Measurements from ENCODE around the gene GALNT9. TPM values are rescaled to one million over a fixed set of nuclear protein-coding genes. Genes with fewer than 3 reads are reported as not detected.

GALNT9 gene
- total RNA-seq, 2 experiments from 2014 or later, result not detected

DNA sequence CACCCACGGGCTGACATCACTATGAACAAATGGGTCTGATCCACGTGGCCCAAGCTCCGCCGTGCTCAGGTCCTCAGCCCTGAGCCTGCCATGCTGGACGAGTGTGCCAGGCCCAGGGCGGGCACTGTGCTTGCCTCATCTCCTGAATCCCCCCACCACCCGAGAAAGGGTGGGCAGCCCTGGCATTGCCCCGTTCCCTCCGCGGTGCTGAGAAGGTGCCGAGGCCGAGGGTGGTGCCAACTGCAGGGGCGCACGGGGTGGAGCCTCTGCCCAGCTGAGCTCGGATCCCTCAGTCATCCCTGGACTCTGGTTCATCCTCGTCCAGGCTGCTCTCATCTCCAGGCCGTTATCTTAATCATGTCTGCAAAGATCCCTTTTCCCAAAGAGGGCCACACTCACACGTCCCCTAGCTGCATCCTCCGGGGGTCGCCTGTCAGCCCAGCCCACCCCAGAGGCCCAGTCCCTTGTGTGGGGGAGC, 124.6 kb downstream of the GALNT9 start:
- Mint-ChIP-seq H3K27me3 (peaks cover 30% of the 10 kb centered on the region), H3K4me3 (no peak overlapping the region), H3K4me1 (ENCODE audit: low read depth) (no peaks in the 10 kb centered on the region), H3K9me3 (no peaks in the 10 kb centered on the region), H3K36me3 (ENCODE audit: low read depth) (no peaks in the 10 kb centered on the region), H3K27ac (no peak overlapping the region)
- peaks cover 10% of the 10 kb centered on the region for H3K4me1 ChIP-seq (ENCODE audit: insufficient read depth, low read length)
- POLR2A ChIA-PET, result no interaction called here
- DNase-seq (no peak), ATAC-seq (ENCODE audit: poor library complexity) (no peak)
- CTCF ChIA-PET, result no interaction called here
- peaks cover 26 to 31% of the 10 kb centered on the region in 2 experiments for H3K27me3 ChIP-seq (ENCODE audit: control insufficient read depth in 1 of 2, insufficient read depth in 2 of 2, low read length in 2 of 2)
- H3K27ac ChIP-seq (ENCODE audit: low read depth in 1 of 2, low read length in 2 of 2), result no peak overlapping the region
- no peak overlapping the region for H3K4me3 ChIP-seq (ENCODE audit: low read length)
- peaks cover 0 to 23% of the 10 kb centered on the region in 2 experiments for H3K9me3 ChIP-seq (ENCODE audit: control insufficient read depth in 1 of 2, insufficient read depth in 1 of 2, low read length in 2 of 2)
- TF ChIP-seq, protein P1, sequence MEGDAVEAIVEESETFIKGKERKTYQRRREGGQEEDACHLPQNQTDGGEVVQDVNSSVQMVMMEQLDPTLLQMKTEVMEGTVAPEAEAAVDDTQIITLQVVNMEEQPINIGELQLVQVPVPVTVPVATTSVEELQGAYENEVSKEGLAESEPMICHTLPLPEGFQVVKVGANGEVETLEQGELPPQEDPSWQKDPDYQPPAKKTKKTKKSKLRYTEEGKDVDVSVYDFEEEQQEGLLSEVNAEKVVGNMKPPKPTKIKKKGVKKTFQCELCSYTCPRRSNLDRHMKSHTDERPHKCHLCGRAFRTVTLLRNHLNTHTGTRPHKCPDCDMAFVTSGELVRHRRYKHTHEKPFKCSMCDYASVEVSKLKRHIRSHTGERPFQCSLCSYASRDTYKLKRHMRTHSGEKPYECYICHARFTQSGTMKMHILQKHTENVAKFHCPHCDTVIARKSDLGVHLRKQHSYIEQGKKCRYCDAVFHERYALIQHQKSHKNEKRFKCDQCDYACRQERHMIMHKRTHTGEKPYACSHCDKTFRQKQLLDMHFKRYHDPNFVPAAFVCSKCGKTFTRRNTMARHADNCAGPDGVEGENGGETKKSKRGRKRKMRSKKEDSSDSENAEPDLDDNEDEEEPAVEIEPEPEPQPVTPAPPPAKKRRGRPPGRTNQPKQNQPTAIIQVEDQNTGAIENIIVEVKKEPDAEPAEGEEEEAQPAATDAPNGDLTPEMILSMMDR (IDR thresholded peaks at IDR 0.05), result no peak
- intact Hi-C loops (cut with DNase I, micrococcal nuclease), result no loop called here
- no peaks in the 10 kb centered on the region for H3K36me3 ChIP-seq (ENCODE audit: insufficient read depth, low read length)

DNA sequence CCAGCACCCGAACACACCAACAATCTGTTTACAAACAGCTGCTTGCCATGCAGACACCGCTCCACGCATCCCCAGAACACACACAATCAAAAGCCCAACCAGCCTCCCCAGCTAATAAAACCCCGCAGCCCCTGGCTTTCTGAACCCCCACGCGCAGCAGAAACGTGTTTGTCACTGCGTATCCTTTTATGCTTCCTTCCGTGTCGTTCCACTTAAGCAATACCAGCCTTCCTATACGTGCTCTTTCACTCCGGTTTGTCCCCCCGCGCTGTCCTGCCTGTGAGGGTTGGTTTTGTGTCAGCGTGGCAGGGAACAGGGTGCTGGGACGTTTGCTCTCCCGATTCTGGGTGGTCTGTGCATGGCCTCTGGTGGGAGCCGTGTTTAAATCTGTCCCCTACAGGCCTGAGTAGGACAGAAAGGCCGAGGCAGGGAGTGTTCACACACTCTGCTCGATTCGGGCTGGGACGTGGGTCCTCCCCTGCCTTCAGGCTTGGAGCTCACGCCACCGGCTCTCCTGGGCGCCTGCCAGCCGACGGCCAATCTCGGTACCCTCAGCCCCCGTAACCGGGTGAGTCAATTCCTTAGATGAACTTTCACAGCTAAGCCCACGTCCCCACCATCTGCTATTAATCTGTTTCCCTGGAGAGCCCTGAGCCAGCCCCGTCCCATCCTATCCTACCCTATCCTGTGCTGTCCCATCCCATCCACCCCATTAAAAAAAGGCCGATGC, 125.2 kb downstream of the GALNT9 start:
- intact Hi-C loops (cut with DNase I, micrococcal nuclease), result no loop called here
- H3K36me3 Mint-ChIP-seq (ENCODE audit: low read depth), result no peaks in the 10 kb centered on the region
- no peaks in the 10 kb centered on the region for H3K36me3 ChIP-seq (ENCODE audit: insufficient read depth, low read length)
- ATAC-seq (ENCODE audit: poor library complexity) (no peak), DNase-seq (no peak)
- H3K27me3 Mint-ChIP-seq, result peaks cover 30% of the 10 kb centered on the region
- peaks cover 26 to 31% of the 10 kb centered on the region in 2 experiments for H3K27me3 ChIP-seq (ENCODE audit: control insufficient read depth in 1 of 2, insufficient read depth in 2 of 2, low read length in 2 of 2)
- H3K4me3 ChIP-seq (ENCODE audit: low read length), result no peak overlapping the region
- TF ChIP-seq, protein P1 (IDR thresholded peaks at IDR 0.05), result no peak
- no peak overlapping the region for H3K4me3 Mint-ChIP-seq
- peaks cover 10% of the 10 kb centered on the region for H3K4me1 ChIP-seq (ENCODE audit: insufficient read depth, low read length)
- ChIA-PET POLR2A (no interaction called here), CTCF (no interaction called here)
- no peaks in the 10 kb centered on the region for H3K9me3 Mint-ChIP-seq
- no peaks in the 10 kb centered on the region for H3K4me1 Mint-ChIP-seq (ENCODE audit: low read depth)
- H3K9me3 ChIP-seq (ENCODE audit: control insufficient read depth in 1 of 2, insufficient read depth in 1 of 2, low read length in 2 of 2), result peaks cover 0 to 24% of the 10 kb centered on the region in 2 experiments
- H3K27ac Mint-ChIP-seq, result no peak overlapping the region
- H3K27ac ChIP-seq (ENCODE audit: low read depth in 1 of 2, low read length in 2 of 2), result no peak overlapping the region

DNA sequence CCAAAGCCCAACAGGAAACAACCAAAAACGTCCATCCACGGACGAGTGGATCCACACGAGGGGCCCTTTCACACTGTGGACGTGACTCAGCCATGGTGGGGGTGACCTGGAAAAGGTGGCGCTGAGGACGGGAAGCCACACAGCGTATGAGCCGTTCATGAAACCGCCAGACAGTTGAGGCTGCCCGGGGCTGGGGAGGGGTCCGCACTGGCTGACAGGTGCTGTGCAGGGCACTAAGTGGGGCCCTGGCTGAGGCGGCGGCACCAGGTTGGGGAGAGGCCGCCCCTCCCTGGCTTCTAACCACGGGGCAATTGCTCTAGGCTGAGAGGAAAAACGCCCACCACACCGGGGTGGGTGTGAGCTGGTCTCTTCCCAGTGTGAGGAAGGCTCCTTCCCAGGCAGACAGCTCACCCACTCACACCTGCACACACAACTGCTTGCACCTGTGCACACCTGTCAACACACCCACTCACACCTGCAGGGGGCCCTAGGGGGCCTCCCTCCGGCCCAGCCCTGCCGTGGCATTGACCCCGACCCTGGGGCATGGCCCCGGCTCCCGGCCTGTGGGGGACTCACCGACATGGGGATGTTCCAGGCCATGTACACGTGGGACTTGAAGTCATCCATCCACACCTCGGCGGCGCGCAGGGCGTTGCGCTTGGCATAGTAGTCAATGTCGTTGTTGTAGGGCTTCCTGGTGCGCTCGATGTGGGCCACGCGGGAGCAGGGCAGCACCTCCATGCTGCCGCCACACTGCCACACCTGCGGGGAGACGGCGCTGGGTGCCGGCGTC, 126.3 kb downstream of the GALNT9 start:
- TF ChIP-seq, protein P1 (IDR thresholded peaks at IDR 0.05), result no peak
- Histone ChIP-seq H3K9me3 (ENCODE audit: control insufficient read depth in 1 of 2, insufficient read depth in 1 of 2, low read length in 2 of 2) (peaks cover 0 to 20% of the 10 kb centered on the region in 2 experiments), H3K27ac (ENCODE audit: low read depth in 1 of 2, low read length in 2 of 2) (no peak overlapping the region), H3K4me1 (ENCODE audit: insufficient read depth, low read length) (peaks cover 10% of the 10 kb centered on the region), H3K27me3 (ENCODE audit: control insufficient read depth in 1 of 2, insufficient read depth in 2 of 2, low read length in 2 of 2) (peaks cover 26 to 31% of the 10 kb centered on the region in 2 experiments), H3K4me3 (ENCODE audit: low read length) (no peak overlapping the region), H3K36me3 (ENCODE audit: insufficient read depth, low read length) (no peaks in the 10 kb centered on the region)
- DNase-seq (no peak), ATAC-seq (ENCODE audit: poor library complexity) (no peak)
- CTCF ChIA-PET, result no interaction called here
- Mint-ChIP-seq H3K4me1 (ENCODE audit: low read depth) (no peaks in the 10 kb centered on the region), H3K36me3 (ENCODE audit: low read depth) (no peaks in the 10 kb centered on the region), H3K27me3 (peaks cover 30% of the 10 kb centered on the region), H3K27ac (no peak overlapping the region), H3K9me3 (no peaks in the 10 kb centered on the region), H3K4me3 (no peak overlapping the region)
- intact Hi-C loops (cut with DNase I, micrococcal nuclease), result no loop called here
- POLR2A ChIA-PET, result no interaction called here

All from CD4-positive, alpha-beta T cell (primary cell).